Peyer's patch (tissue), 4 donors: ENCODE measurements around the gene NCAPG2.

Source experiments
- POLR2A ChIP-seq, 2 donors: fragments of 450-650 bp; IDR thresholded peaks; one replicate each; pipeline ENCODE4 v1.5.1; 2017; ENCODE audit warnings: antibody characterized with exemption in 2 of 2, mild to moderate bottlenecking in 2 of 2, moderate library complexity in 2 of 2
- TF ChIP-seq, protein P1 (sequence below), 6 experiments: fragments of 450-650 bp in 4 of 6; fragments of 200-600 bp in 2 of 6; sonication (generic) in 1 of 6; IDR thresholded peaks; one replicate each; pipeline ENCODE4 v1.5.1; 2017 to 2019; ENCODE audit warnings: antibody characterized with exemption in 6 of 6, mild to moderate bottlenecking in 3 of 6, moderate library complexity in 1 of 6

DNA sequence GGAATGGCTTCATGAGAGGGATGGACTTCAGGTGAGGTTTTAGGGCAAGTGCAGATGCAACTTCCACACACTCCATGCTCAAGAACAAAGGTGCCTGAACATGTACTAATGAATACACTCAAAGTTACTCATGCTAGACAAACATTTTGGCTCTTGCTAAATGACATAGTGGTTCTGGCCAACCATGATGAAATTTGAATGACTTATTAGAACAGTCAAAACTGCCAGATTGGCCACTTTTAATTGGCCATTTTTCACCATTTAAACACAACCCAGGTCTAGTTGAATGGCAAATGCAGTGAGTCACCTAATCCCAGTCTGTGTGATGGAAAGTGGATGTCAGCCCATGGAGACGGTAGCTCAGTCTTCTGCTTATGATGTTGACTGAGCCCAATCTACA, 112.1 kb downstream of the NCAPG2 start:
- TF ChIP-seq, protein P1, sequence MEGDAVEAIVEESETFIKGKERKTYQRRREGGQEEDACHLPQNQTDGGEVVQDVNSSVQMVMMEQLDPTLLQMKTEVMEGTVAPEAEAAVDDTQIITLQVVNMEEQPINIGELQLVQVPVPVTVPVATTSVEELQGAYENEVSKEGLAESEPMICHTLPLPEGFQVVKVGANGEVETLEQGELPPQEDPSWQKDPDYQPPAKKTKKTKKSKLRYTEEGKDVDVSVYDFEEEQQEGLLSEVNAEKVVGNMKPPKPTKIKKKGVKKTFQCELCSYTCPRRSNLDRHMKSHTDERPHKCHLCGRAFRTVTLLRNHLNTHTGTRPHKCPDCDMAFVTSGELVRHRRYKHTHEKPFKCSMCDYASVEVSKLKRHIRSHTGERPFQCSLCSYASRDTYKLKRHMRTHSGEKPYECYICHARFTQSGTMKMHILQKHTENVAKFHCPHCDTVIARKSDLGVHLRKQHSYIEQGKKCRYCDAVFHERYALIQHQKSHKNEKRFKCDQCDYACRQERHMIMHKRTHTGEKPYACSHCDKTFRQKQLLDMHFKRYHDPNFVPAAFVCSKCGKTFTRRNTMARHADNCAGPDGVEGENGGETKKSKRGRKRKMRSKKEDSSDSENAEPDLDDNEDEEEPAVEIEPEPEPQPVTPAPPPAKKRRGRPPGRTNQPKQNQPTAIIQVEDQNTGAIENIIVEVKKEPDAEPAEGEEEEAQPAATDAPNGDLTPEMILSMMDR (IDR thresholded peaks at IDR 0.05), result no peak
- no peak for TF ChIP-seq POLR2A (IDR thresholded peaks at IDR 0.05)
